ENCODE data around the gene AUTS2. TPM values are rescaled to one million over a fixed set of nuclear protein-coding genes. Genes with fewer than 3 reads are reported as not detected.

AUTS2 gene
- total RNA-seq, 6 donors from 2014 or later, result 38.9 to 151 (median 55.8) TPM

DNA sequence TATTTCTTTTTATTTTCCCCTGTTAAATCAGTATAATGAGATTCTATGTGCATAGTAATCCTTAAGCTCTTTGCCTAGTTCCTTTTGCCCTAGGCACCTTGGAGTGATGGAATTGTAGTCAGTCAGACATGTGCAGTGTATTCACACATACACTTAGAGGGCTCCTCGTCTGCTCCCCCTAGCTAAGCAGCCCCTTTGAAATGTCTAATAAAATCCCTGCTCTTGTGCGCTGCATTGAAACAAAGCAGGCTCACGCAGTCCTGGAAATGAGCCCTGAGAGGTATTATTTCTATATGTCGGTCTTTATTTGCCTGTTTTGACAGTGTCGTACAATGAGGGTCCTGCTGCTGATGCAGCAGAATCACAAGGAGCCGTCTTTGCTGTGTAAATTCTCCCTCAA, 258.7 kb downstream of the AUTS2 start:
- H3K4me3 ChIP-seq, result no peak overlapping the region
- H3K27me3 ChIP-seq, result no peaks in the 10 kb centered on the region
- no peaks in the 10 kb centered on the region for H3K4me1 ChIP-seq
- H3K9me3 ChIP-seq, result no peaks in the 10 kb centered on the region
- TF ChIP-seq POLR2A (IDR thresholded peaks at IDR 0.05) (no peak), POLR2AphosphoS5 (IDR thresholded peaks at IDR 0.05) (no peak), EP300 (IDR thresholded peaks at IDR 0.05) (no peak)
- TF ChIP-seq, protein P1, sequence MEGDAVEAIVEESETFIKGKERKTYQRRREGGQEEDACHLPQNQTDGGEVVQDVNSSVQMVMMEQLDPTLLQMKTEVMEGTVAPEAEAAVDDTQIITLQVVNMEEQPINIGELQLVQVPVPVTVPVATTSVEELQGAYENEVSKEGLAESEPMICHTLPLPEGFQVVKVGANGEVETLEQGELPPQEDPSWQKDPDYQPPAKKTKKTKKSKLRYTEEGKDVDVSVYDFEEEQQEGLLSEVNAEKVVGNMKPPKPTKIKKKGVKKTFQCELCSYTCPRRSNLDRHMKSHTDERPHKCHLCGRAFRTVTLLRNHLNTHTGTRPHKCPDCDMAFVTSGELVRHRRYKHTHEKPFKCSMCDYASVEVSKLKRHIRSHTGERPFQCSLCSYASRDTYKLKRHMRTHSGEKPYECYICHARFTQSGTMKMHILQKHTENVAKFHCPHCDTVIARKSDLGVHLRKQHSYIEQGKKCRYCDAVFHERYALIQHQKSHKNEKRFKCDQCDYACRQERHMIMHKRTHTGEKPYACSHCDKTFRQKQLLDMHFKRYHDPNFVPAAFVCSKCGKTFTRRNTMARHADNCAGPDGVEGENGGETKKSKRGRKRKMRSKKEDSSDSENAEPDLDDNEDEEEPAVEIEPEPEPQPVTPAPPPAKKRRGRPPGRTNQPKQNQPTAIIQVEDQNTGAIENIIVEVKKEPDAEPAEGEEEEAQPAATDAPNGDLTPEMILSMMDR (IDR thresholded peaks at IDR 0.05), result no peak
- DNase-seq, result no peak
- no peak overlapping the region for H3K27ac ChIP-seq
- no peak for ATAC-seq (ENCODE audit: low FRiP score in 2 of 2)
- 93 to 98% methylated on average over 6 of the region's 6 CpGs for WGBS, 2 donors
- no peaks in the 10 kb centered on the region for H3K36me3 ChIP-seq

DNA sequence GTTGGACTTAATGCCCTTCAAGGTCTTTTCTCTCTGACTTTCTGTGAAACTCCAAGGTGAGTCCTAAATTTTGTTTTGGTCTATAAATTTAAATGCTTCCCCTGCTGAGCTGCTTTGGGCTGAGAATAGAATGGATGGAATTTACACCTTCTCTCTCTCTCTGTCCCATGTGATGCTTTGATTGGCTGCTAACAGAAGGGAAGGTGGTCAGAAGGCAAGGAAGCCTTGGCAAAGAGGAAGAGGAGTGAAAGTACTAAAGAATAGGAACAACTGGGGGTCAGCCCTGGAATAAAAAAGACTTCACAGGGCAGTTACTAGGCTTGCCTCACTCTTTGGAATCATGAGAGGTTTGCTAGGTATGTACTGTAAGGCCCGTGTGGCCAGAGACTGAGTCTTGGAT, 260.2 kb downstream of the AUTS2 start:
- ATAC-seq (ENCODE audit: low FRiP score in 2 of 2) (no peak), DNase-seq (no peak)
- H3K9me3 ChIP-seq, result no peaks in the 10 kb centered on the region
- H3K36me3 ChIP-seq, result no peaks in the 10 kb centered on the region
- 83 to 93% methylated on average over 1 of the region's 1 CpG for WGBS, 2 donors
- no peaks in the 10 kb centered on the region for H3K4me1 ChIP-seq
- H3K27me3 ChIP-seq, result no peaks in the 10 kb centered on the region
- H3K27ac ChIP-seq, result no peak overlapping the region
- TF ChIP-seq EP300 (IDR thresholded peaks at IDR 0.05) (no peak), POLR2AphosphoS5 (IDR thresholded peaks at IDR 0.05) (no peak), POLR2A (IDR thresholded peaks at IDR 0.05) (no peak)
- TF ChIP-seq, protein P1 (IDR thresholded peaks at IDR 0.05), result no peak
- H3K4me3 ChIP-seq, result no peak overlapping the region

DNA sequence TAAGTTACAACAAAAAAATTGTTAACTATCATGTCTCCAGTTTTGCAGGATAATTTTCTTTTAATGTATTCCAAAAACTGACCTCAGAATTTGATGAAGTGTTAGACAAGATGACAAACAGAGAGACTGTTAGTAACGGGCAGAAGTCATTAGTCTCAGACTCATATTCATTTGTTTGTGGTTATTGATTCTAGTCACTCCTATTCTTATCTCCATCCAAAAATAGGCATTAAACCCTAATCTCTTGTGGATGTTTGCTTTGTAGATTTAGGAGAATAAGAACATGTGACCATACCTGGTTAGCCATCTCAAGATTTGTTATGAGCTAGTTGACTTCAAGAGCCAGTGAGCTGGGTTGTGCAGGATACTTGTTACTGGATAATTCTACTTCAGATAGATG, 261.1 kb downstream of the AUTS2 start:
- Histone ChIP-seq H3K4me1 (no peaks in the 10 kb centered on the region), H3K27ac (no peak overlapping the region), H3K27me3 (no peaks in the 10 kb centered on the region), H3K9me3 (no peaks in the 10 kb centered on the region), H3K36me3 (no peaks in the 10 kb centered on the region), H3K4me3 (no peak overlapping the region)
- no peak for DNase-seq
- 53 to 62% methylated on average over 1 of the region's 1 CpG for WGBS, 2 donors
- no peak for TF ChIP-seq EP300 (IDR thresholded peaks at IDR 0.05)
- no peak for ATAC-seq (ENCODE audit: low FRiP score in 2 of 2)

DNA sequence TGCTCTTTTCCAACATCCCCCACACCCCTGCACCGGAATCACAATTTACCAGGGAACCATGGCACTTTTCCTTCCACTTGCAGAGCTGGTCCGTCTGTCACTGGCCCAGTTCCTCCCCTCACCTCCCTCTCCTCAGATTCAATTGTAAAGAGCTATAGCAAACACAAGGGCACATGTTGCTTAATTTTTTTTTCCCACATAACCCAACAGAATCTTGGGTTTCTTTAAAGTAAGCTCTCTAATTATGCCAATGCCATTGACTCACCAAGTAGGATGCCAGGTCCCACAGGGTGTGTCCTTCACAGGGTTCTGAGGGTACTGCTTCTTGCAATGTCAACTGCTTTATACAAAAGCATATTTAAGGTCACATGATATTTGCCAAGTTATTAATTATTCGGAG, 262.2 kb downstream of the AUTS2 start:
- Histone ChIP-seq H3K36me3 (no peaks in the 10 kb centered on the region), H3K27ac (no peak overlapping the region), H3K27me3 (no peaks in the 10 kb centered on the region), H3K4me1 (no peaks in the 10 kb centered on the region), H3K9me3 (no peaks in the 10 kb centered on the region), H3K4me3 (no peak overlapping the region)
- DNase-seq (peak in 1 of 2 donors; percentile 22), ATAC-seq (ENCODE audit: low FRiP score in 2 of 2) (no peak)
- WGBS, 2 donors, result 58 to 72% methylated on average over 3 of the region's 3 CpGs
- TF ChIP-seq EP300 (IDR thresholded peaks at IDR 0.05) (no peak), POLR2A (IDR thresholded peaks at IDR 0.05) (no peak), POLR2AphosphoS5 (IDR thresholded peaks at IDR 0.05) (no peak)
- TF ChIP-seq, protein P1 (IDR thresholded peaks at IDR 0.05), result no peak

DNA sequence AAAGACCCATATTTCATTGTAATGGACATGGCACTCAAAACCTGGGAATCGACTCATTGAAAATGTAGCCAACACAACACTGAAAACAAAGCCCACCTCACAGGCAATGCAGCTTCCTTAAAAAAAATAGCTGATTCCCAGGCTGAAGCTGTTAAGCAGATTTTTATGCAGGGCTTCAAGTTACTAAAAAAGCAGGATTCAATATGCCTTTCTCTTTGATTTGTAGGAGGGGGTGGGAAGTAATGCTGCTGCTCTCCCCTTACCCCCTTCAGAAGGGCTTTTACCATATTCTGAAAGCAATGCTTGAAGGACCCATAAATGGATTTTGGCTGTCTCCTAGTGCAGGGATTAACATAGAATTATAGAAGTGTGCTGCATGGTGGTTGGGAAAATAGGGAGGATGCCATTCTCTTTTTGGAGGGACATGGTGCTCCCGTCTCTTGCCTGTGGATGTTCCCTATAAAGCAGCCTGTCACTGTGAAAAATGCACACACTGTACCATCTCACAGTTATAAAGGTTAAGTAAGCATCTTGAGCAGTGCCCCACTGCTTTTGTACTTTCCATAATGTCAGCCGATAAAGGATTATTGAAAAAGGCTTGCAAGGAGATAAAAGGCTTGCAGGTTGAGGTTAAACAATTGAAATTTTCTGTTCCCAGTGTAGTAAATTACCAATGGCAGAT, 262.8 kb downstream of the AUTS2 start:
- DNase-seq (no peak), ATAC-seq (ENCODE audit: low FRiP score in 2 of 2) (no peak)
- H3K27ac ChIP-seq, result no peak overlapping the region
- 89 to 92% methylated on average over 3 of the region's 3 CpGs for WGBS, 2 donors
- no peaks in the 10 kb centered on the region for H3K36me3 ChIP-seq
- no peaks in the 10 kb centered on the region for H3K9me3 ChIP-seq
- TF ChIP-seq POLR2AphosphoS5 (IDR thresholded peaks at IDR 0.05) (no peak), POLR2A (IDR thresholded peaks at IDR 0.05) (no peak), EP300 (IDR thresholded peaks at IDR 0.05) (no peak)
- TF ChIP-seq, protein P1 (IDR thresholded peaks at IDR 0.05), result no peak
- H3K4me1 ChIP-seq, result no peaks in the 10 kb centered on the region
- no peaks in the 10 kb centered on the region for H3K27me3 ChIP-seq
- H3K4me3 ChIP-seq, result no peak overlapping the region
